GM12878 (cell line): ENCODE measurements around the gene EIF2D. TPM values are rescaled to one million over a fixed set of nuclear protein-coding genes. Genes with fewer than 3 reads are reported as not detected.
A peak's percentile ranks its signal among the peaks of the same experiment; 100 is the strongest.

Experiments used
- BCL11A ChIP-seq: IDR thresholded peaks from 2 replicates; pipeline ENCODE4 v1.6.1; 2011; ENCODE audit warnings: low read depth, low read length
- BHLHE40 ChIP-seq, 2 experiments: fragments of 450-650 bp in 1 of 2; IDR thresholded peaks; 2 replicates each; pipeline ENCODE4 v1.6.1; 2011 to 2017; ENCODE audit warnings: low read depth in 2 of 2, borderline replicate concordance in 1 of 2, improper control_type of control experiment in 1 of 2, low read length in 1 of 2, mild to moderate bottlenecking in 1 of 2
- CBX3 ChIP-seq: fragments of 200-600 bp; sonication (generic); IDR thresholded peaks from 2 replicates; pipeline ENCODE4 v1.6.1; 2016; ENCODE audit warnings: low read depth, borderline replicate concordance
- CREB1 ChIP-seq: IDR thresholded peaks from 2 replicates; pipeline ENCODE4 v1.6.1; 2012; ENCODE audit warnings: low read depth, mild to moderate bottlenecking, inconsistent platforms
- EED ChIP-seq: sonication (generic); IDR thresholded peaks from 2 replicates; pipeline ENCODE4 v1.6.1; 2016; ENCODE audit warnings: antibody characterized with exemption, low read depth
- HDGF ChIP-seq: fragments of 450-650 bp; IDR thresholded peaks from 2 replicates; pipeline ENCODE4 v1.6.1; 2016; ENCODE audit warnings: antibody characterized with exemption
- LARP7 ChIP-seq: fragments of 450-650 bp; IDR thresholded peaks from 2 replicates; pipeline ENCODE4 v1.6.1; 2017; ENCODE audit warnings: mild to moderate bottlenecking
- MYC ChIP-seq: IDR thresholded peaks from 2 replicates; pipeline ENCODE4 v1.6.1; 2011; ENCODE audit warnings: mild to moderate bottlenecking, low read length, moderate library complexity, inconsistent platforms; ENCODE audit not compliant: insufficient read depth, insufficient replicate concordance, insufficient read length, severe bottlenecking
- POLR2AphosphoS5 ChIP-seq: IDR thresholded peaks from 2 replicates; pipeline ENCODE4 v1.6.1; 2011; ENCODE audit warnings: mild to moderate bottlenecking, low read length, inconsistent platforms
- RAD51 ChIP-seq: fragments of 450-650 bp; IDR thresholded peaks from 2 replicates; pipeline ENCODE4 v1.6.1; 2016; ENCODE audit warnings: moderate library complexity, mild to moderate bottlenecking, inconsistent platforms
- SPI1 ChIP-seq: IDR thresholded peaks from 2 replicates; pipeline ENCODE4 v1.6.1; 2011; ENCODE audit warnings: low read depth, mild to moderate bottlenecking, low read length, moderate library complexity, borderline replicate concordance; ENCODE audit not compliant: insufficient read depth
- TBL1XR1 ChIP-seq: IDR thresholded peaks from 2 replicates; pipeline ENCODE4 v1.6.1; 2012; ENCODE audit warnings: low read depth, low read length, improper control_type of control experiment
- polyA plus RNA-seq, 11 experiments: library from polyadenylated mRNA; depleted of rRNA in 4 of 11; unstranded in 6 of 11; stranded (reverse) in 5 of 11; fragments of >200 nt; fragmentation: Nextera tagmentation in 4 of 11; fragmentation: Illumina TruSeq in 1 of 11; extraction: Ambion mirVana in 4 of 11; extraction: Trizol in 1 of 11; gene quantifications; 1 replicate in 1 of 11; 2 replicates in 10 of 11; pipeline versions ENCODE4 v1.2.1 to v1.2.3, GENCODE V29; 2011 to 2016; ENCODE audit warnings: inconsistent platforms in 2 of 11, missing spikeins in 2 of 11, low read depth in 1 of 11
- total RNA-seq, 4 experiments: library from RNA; depleted of rRNA in 3 of 4; stranded (reverse); fragments of >200 nt in 3 of 4; fragmentation: Illumina TruSeq in 1 of 4; extraction: Trizol in 1 of 4; gene quantifications; 2 replicates each; pipeline versions ENCODE4 v1.2.1 to v1.2.3, GENCODE V29; 2013 to 2021
- TF ChIP-seq, protein P1 (sequence below): IDR thresholded peaks from 2 replicates; pipeline ENCODE4 v1.6.1; 2012; ENCODE audit warnings: mild to moderate bottlenecking, low read depth, low read length
- TF ChIP-seq, protein P2 (sequence below): IDR thresholded peaks from 2 replicates; pipeline ENCODE4 v1.6.1; 2012; ENCODE audit warnings: low read length, inconsistent platforms

The EIF2D gene
- total and polyA plus RNA-seq, 10 of the 15 experiments (the other 5 are each of a cell fraction or from before 2014, with no cell fraction given) = 65.2 to 133 (median 79.0) TPM

DNA sequence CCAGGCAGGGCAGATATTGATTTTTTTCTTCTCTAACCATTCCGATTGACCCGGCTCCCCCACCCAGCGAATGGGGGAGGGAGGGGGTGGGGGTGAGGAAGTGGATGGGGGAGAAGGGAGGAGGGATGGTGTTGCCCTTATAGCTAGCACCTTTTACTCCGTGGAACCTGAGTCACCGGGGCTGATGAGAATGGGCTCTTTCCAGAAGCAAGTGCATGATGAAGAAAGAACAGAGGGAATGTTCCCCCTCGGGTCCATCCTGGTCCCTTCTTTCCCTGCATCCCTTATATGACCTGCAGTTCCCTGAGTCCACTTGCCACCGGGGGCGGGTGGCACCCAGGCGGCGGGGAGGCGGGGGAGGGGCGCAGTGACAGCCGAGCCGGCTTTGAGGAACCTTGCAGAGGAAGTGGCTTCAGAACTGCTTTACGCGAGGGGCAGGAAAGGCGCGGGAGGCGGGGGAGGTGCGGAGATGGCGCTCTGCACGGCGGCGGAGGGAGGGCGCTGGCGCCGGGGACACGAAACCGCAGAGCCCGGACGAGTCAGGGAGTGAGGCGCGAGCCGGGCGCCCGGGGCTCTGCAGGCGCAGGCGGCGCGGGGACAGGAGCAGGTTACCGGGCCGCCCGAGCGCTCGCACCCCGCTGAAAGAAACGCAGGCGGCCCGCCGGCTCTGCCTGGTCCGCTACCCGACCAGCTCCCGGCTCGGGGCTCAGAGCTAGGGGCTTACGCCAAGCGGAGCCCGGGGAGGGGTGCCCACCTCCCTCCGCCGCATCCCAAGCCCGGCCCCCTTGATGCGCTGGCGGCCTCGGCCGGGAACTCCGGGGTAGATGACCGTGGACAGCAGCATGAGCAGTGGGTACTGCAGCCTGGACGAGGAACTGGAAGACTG is 55.3 kb downstream of the EIF2D start (continued):
- TF ChIP-seq, protein P1, sequence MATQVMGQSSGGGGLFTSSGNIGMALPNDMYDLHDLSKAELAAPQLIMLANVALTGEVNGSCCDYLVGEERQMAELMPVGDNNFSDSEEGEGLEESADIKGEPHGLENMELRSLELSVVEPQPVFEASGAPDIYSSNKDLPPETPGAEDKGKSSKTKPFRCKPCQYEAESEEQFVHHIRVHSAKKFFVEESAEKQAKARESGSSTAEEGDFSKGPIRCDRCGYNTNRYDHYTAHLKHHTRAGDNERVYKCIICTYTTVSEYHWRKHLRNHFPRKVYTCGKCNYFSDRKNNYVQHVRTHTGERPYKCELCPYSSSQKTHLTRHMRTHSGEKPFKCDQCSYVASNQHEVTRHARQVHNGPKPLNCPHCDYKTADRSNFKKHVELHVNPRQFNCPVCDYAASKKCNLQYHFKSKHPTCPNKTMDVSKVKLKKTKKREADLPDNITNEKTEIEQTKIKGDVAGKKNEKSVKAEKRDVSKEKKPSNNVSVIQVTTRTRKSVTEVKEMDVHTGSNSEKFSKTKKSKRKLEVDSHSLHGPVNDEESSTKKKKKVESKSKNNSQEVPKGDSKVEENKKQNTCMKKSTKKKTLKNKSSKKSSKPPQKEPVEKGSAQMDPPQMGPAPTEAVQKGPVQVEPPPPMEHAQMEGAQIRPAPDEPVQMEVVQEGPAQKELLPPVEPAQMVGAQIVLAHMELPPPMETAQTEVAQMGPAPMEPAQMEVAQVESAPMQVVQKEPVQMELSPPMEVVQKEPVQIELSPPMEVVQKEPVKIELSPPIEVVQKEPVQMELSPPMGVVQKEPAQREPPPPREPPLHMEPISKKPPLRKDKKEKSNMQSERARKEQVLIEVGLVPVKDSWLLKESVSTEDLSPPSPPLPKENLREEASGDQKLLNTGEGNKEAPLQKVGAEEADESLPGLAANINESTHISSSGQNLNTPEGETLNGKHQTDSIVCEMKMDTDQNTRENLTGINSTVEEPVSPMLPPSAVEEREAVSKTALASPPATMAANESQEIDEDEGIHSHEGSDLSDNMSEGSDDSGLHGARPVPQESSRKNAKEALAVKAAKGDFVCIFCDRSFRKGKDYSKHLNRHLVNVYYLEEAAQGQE = no peak; the same call in 1 of the 2 replicates
- TF ChIP-seq HDGF (0 out of 2 replicates have a peak, but pooled peaks have one; percentile 44), BCL11A (no peak), BHLHE40 (IDR thresholded peaks at IDR 0.05; ENCODE audit: borderline replicate concordance in 1 of 2, low read depth in 2 of 2, low read length in 1 of 2) (peak in 1 of 2 experiments; percentile 67; a peak in 2 of 4 replicates), TBL1XR1 (no peak), SPI1 (peak; percentile 76; the same call in 1 of the 2 replicates), RAD51 (no peak), EED (peak; percentile 68; the same call in 1 of the 2 replicates), LARP7 (peak; percentile 95), CREB1 (no peak), CBX3 (no peak), POLR2AphosphoS5 (no peak; the same call in 1 of the 2 replicates), MYC (no peak)
- TF ChIP-seq, protein P2, sequence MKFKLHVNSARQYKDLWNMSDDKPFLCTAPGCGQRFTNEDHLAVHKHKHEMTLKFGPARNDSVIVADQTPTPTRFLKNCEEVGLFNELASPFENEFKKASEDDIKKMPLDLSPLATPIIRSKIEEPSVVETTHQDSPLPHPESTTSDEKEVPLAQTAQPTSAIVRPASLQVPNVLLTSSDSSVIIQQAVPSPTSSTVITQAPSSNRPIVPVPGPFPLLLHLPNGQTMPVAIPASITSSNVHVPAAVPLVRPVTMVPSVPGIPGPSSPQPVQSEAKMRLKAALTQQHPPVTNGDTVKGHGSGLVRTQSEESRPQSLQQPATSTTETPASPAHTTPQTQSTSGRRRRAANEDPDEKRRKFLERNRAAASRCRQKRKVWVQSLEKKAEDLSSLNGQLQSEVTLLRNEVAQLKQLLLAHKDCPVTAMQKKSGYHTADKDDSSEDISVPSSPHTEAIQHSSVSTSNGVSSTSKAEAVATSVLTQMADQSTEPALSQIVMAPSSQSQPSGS = no peak
- TF ChIP-seq, all 136 proteins: peak for 39
